HepG2 (cell line): ENCODE measurements around the gene RASGRF1. TPM values are rescaled to one million over a fixed set of nuclear protein-coding genes. Genes with fewer than 3 reads are reported as not detected.

ENCODE experiments used
- CCDC6 ChIP-seq: sonication (generic); formaldehyde crosslinking; IDR thresholded peaks from 2 replicates; pipeline ENCODE4 v1.8.1; 2022; ENCODE audit warnings: mild to moderate bottlenecking, missing genetic modification reagents, moderate library complexity
- CREBL2 ChIP-seq: sonication (generic); formaldehyde crosslinking; IDR thresholded peaks from 2 replicates; pipeline ENCODE4 v1.8.1; 2023; ENCODE audit warnings: missing genetic modification reagents, mild to moderate bottlenecking, borderline replicate concordance
- DMAP1 ChIP-seq: IDR thresholded peaks from 2 replicates; pipeline ENCODE4 v1.6.1; 2016
- DNMT1 ChIP-seq: sonication (generic); formaldehyde crosslinking; IDR thresholded peaks from 2 replicates; pipeline ENCODE4 v1.5.1; 2020; ENCODE audit warnings: mild to moderate bottlenecking, missing genetic modification reagents
- ESRRA ChIP-seq: sonication (generic); formaldehyde crosslinking; IDR thresholded peaks from 2 replicates; pipeline ENCODE4 v1.5.1; 2020; ENCODE audit warnings: mild to moderate bottlenecking, low read depth, missing genetic modification reagents
- GATAD2A ChIP-seq: IDR thresholded peaks from 2 replicates; pipeline ENCODE4 v1.6.1; 2016
- HNRNPK ChIP-seq: fragments of 200-400 bp; formaldehyde crosslinking; IDR thresholded peaks from 2 replicates; pipeline ENCODE4 v1.6.1; 2018; ENCODE audit warnings: low read length, low read depth, moderate library complexity, mild to moderate bottlenecking; ENCODE audit not compliant: poor library complexity, severe bottlenecking
- MYC ChIP-seq: sonication (generic); formaldehyde crosslinking; IDR thresholded peaks from 2 replicates; pipeline ENCODE4 v1.9.0; 2021; ENCODE audit warnings: missing genetic modification reagents, borderline replicate concordance
- RERE ChIP-seq: IDR thresholded peaks from 2 replicates; pipeline ENCODE4 v1.6.1; 2016; ENCODE audit warnings: low read depth, missing genetic modification reagents, missing compliant biosample characterization
- ZNF33B ChIP-seq: sonication (generic); formaldehyde crosslinking; IDR thresholded peaks from 2 replicates; pipeline ENCODE4 v1.5.1; 2020; ENCODE audit warnings: mild to moderate bottlenecking, missing genetic modification reagents
- ZNF430 ChIP-seq: sonication (generic); formaldehyde crosslinking; IDR thresholded peaks from 2 replicates; pipeline ENCODE4 v1.9.0; 2021; ENCODE audit warnings: mild to moderate bottlenecking, missing genetic modification reagents
- ZNF564 ChIP-seq: sonication (generic); formaldehyde crosslinking; IDR thresholded peaks from 2 replicates; pipeline ENCODE4 v1.8.1; 2023; ENCODE audit warnings: mild to moderate bottlenecking, missing genetic modification reagents
- ZNF703 ChIP-seq: sonication (generic); formaldehyde crosslinking; IDR thresholded peaks from 2 replicates; pipeline ENCODE4 v1.5.1; 2020; ENCODE audit warnings: missing genetic modification reagents, mild to moderate bottlenecking, moderate library complexity, borderline replicate concordance
- ZNF709 ChIP-seq: sonication (generic); formaldehyde crosslinking; IDR thresholded peaks from 2 replicates; pipeline ENCODE4 v1.5.0; 2020; ENCODE audit warnings: mild to moderate bottlenecking, missing genetic modification reagents
- ZNF777 ChIP-seq: sonication (generic); formaldehyde crosslinking; IDR thresholded peaks from 2 replicates; pipeline ENCODE4 v1.4.0; 2020; ENCODE audit warnings: missing genetic modification reagents
- polyA plus RNA-seq, 8 experiments: library from polyadenylated mRNA; depleted of rRNA in 3 of 8; stranded (reverse) in 7 of 8; unstranded in 1 of 8; fragments of >200 nt; fragmentation: Illumina TruSeq in 4 of 8; extraction: Trizol in 4 of 8; gene quantifications; 2 replicates each; pipeline versions ENCODE4 v1.2.1 to v1.2.3, GENCODE V29; 2011 to 2016; ENCODE audit warnings: low read depth in 4 of 8, missing spikeins in 1 of 8, mixed read lengths in 1 of 8; ENCODE audit not compliant: insufficient read depth in 1 of 8
- total RNA-seq, 5 experiments: library from RNA; depleted of rRNA; stranded (reverse); fragments of >200 nt; fragmentation: Illumina TruSeq; extraction: Trizol; gene quantifications; 2 replicates each; pipeline ENCODE4 v1.2.3, GENCODE V29; 2016; ENCODE audit warnings: low read depth in 1 of 5
- TF ChIP-seq, protein P1 (sequence below): sonication (generic); formaldehyde crosslinking; IDR thresholded peaks from 2 replicates; pipeline ENCODE4 v1.5.1; 2020; ENCODE audit warnings: mild to moderate bottlenecking, missing genetic modification reagents
- TF ChIP-seq, protein P2 (sequence below): sonication (generic); formaldehyde crosslinking; IDR thresholded peaks from 2 replicates; pipeline ENCODE4; 2020; ENCODE audit warnings: missing genetic modification reagents, mild to moderate bottlenecking, borderline replicate concordance

The RASGRF1 gene
- total and polyA plus RNA-seq, 2 of the 13 experiments (the other 11 are each of a cell fraction or from before 2014, with no cell fraction given): 0.55 to 3.0 TPM

DNA sequence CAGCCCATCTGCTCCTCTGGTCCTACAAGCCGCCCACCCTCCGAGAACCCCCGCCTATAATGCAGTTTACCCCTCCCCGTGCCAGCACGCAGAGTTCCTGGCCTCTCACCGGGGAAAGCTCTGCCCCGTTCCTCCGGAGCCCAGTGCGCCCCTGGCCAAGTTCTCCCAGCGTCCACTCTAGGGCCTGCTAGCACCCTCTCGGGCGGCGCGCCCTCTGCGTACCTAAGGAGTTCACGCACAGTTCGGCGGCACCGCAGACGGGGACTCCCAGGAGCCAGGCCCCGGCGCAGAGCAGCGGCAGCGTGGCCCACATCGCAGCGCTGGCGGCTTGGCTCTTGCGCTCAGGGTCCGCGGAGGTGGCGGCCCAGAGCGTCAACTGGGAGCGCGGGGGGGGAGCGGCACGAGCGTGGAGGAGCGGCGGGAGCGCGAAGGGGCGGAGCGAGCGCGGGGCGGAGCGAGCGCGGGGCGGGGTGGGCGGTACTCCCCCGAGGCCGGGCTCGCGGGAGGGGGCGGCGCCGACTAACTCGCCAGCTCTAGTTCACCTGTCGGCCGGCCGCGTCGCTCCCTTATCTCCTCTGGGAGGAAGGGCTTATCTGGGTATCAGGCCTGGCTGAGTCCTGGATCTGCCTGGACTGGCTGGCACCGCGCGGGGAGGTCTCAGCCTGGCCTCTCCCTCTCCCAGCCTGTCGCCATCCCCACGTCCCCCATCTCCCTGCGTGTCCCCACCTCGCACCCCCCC lies 145.7 kb downstream of the RASGRF1 start, which contains the start of gene CTSH (continued):
- TF ChIP-seq, protein P1, sequence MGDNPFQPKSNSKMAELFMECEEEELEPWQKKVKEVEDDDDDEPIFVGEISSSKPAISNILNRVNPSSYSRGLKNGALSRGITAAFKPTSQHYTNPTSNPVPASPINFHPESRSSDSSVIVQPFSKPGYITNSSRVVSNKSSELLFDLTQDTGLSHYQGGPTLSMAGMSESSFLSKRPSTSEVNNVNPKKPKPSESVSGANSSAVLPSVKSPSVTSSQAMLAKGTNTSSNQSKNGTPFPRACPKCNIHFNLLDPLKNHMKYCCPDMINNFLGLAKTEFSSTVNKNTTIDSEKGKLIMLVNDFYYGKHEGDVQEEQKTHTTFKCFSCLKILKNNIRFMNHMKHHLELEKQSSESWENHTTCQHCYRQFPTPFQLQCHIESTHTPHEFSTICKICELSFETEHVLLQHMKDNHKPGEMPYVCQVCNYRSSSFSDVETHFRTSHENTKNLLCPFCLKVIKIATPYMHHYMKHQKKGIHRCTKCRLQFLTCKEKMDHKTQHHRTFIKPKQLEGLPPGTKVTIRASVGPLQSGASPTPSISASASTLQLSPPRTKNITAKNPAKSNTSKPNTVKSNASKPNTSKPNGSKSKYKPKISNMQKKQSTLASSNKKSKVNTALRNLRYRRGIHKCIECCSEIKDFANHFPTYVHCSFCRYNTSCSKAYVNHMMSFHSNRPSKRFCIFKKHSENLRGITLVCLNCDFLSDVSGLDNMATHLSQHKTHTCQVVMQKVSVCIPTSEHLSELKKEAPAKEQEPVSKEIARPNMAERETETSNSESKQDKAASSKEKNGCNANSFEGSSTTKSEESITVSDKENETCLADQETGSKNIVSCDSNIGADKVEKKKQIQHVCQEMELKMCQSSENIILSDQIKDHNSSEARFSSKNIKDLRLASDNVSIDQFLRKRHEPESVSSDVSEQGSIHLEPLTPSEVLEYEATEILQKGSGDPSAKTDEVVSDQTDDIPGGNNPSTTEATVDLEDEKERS (CRISPR knock-in tag): no peak
- TF ChIP-seq DNMT1 (CRISPR knock-in tag) (0 out of 2 replicates have a peak, but pooled peaks have one; percentile 48), ZNF709 (CRISPR knock-in tag) (peak; percentile 82; the same call in 1 of the 2 replicates), CREBL2 (CRISPR knock-in tag) (no peak), ZNF33B (no peak), GATAD2A (CRISPR knock-in tag) (0 out of 2 replicates have a peak, but pooled peaks have one; percentile 20), RERE (no peak), ZNF703 (CRISPR knock-in tag) (0 out of 2 replicates have a peak, but pooled peaks have one; percentile 61), MYC (CRISPR knock-in tag) (peak; percentile 85), CCDC6 (CRISPR knock-in tag) (peak; percentile 87; the same call in 1 of the 2 replicates), ZNF430 (CRISPR knock-in tag) (peak; percentile 40; the same call in 1 of the 2 replicates), ZNF564 (CRISPR knock-in tag) (peak; percentile 85), DMAP1 (CRISPR knock-in tag) (peak; percentile 78; the same call in 1 of the 2 replicates), ESRRA (CRISPR knock-in tag) (0 out of 2 replicates have a peak, but pooled peaks have one; percentile 45), ZNF777 (CRISPR knock-in tag) (no peak), HNRNPK (peak; percentile 66)
- TF ChIP-seq, protein P2, sequence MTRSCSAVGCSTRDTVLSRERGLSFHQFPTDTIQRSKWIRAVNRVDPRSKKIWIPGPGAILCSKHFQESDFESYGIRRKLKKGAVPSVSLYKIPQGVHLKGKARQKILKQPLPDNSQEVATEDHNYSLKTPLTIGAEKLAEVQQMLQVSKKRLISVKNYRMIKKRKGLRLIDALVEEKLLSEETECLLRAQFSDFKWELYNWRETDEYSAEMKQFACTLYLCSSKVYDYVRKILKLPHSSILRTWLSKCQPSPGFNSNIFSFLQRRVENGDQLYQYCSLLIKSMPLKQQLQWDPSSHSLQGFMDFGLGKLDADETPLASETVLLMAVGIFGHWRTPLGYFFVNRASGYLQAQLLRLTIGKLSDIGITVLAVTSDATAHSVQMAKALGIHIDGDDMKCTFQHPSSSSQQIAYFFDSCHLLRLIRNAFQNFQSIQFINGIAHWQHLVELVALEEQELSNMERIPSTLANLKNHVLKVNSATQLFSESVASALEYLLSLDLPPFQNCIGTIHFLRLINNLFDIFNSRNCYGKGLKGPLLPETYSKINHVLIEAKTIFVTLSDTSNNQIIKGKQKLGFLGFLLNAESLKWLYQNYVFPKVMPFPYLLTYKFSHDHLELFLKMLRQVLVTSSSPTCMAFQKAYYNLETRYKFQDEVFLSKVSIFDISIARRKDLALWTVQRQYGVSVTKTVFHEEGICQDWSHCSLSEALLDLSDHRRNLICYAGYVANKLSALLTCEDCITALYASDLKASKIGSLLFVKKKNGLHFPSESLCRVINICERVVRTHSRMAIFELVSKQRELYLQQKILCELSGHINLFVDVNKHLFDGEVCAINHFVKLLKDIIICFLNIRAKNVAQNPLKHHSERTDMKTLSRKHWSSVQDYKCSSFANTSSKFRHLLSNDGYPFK (CRISPR knock-in tag): 0 out of 2 replicates have a peak, but pooled peaks have one; percentile 31
